Stimulated activated CD4-positive, alpha-beta T cell treated with anti-CD3 and anti-CD28 coated beads, Interleukin-4, amount 100 ng/mL, for 1 hour (primary cell): ENCODE measurements around the gene SSX2IP.
"Not testable (repeated sequence)": the region's sequence is repeated elsewhere in the genome, so short reads cannot be mapped to it uniquely, and the experiment has no call there.

ENCODE experiments used
- DNase-seq: peaks from one replicate; pipeline ENCODE4 v3.0.0-alpha.2; 2020

SSX2IP gene, protein sequence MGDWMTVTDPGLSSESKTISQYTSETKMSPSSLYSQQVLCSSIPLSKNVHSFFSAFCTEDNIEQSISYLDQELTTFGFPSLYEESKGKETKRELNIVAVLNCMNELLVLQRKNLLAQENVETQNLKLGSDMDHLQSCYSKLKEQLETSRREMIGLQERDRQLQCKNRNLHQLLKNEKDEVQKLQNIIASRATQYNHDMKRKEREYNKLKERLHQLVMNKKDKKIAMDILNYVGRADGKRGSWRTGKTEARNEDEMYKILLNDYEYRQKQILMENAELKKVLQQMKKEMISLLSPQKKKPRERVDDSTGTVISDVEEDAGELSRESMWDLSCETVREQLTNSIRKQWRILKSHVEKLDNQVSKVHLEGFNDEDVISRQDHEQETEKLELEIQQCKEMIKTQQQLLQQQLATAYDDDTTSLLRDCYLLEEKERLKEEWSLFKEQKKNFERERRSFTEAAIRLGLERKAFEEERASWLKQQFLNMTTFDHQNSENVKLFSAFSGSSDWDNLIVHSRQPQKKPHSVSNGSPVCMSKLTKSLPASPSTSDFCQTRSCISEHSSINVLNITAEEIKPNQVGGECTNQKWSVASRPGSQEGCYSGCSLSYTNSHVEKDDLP

DNA sequence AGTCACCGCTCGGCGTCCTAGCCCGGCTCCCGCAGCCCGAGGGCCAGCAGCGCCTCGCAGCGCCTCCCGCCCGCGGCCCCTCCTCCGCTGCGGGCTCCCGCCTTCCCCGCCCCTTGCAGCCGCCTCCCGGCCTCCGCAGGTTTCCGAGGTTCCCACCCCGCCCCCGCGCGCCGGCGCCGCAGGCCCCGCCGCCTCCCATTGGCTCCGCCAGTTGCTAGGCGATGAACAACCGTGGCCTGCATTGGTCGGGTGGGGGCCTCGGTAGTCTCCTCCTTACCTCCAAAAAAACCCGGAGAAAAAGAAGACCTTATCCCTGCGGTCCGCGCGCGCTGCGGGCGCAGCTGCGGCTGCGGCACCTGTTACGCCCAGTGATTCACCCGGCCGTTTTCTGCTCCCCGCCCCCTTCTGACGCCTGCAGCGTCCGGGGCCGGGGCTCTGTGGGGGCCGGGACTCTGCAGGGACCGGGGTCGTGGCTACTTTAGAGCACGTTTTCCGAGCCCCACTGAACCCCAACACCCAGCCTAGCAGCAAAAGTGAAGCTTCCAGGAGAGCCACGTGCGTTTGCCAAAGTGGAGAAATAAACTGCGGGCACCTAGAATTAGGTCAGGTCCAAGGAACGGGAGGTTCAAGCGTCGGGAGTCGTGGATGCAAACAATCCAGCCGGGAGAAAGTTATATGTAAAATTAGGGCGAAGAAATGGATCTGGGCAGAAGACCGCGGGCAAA, at the start of gene SSX2IP:
Gene SSX2IP (minus strand): TSS at position 65 of the 725 bp plus-strand sequence. CDS start 19,242 bp downstream, outside the sequence.
- peak; percentile 100 for DNase-seq

DNA sequence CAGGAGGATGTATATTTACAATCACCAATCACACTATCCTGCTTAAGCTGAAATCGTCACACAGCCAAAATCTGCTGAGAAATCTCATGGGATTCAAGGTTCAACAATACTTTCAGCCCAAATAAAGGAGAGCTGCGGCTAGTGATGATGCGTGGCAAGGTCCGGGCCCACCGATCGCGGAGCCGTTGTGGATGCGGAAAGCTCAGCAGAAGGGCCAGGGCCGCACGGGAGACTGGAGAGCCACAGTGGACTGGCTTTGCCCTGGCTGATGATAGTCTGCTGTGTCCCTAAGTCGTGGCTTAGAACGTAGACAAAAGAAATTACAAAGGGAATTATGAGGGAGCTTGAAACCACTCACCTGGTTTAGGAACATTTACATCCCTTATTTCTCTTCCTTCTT, 48.0 kb upstream of the SSX2IP start:
- no peak for DNase-seq

DNA sequence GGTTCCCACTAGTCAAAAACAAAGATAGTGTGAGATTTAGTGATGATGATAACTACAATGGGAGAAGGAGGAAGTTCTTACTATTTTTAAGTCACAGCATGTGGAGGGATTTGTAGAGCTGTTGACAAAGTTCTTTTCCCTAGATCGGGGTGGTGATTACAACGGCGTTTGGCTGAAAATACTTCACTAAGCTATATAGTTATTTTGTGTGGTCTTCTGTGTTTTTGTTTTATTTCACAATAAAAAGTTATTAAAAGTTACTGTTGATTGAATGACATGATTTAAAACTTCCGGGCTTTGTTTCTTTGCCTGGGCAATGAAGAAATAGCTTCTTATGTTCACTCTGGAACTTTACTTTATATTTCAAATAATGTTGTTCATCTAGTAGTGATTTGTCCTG, 47.3 kb upstream of the SSX2IP start:
- no peak for DNase-seq

DNA sequence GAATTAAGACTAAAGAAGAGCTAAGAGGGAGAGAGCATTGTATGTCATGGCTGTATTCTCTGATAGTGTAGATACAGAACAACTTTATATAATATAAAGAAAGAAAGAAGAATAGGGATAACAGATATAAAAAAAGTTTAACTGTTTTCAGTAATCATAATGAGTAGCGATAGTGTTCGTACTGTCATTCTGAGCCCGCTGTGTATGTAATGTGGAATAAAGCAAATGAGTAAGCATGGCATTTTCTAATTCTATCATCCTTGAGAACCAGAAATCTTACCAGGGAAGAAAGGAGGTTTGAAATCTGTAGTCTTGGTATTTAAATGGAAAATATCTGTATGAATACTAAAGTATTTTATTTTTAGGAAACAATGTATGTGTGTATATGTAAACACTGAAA, 46.7 kb upstream of the SSX2IP start:
- DNase-seq = no peak

DNA sequence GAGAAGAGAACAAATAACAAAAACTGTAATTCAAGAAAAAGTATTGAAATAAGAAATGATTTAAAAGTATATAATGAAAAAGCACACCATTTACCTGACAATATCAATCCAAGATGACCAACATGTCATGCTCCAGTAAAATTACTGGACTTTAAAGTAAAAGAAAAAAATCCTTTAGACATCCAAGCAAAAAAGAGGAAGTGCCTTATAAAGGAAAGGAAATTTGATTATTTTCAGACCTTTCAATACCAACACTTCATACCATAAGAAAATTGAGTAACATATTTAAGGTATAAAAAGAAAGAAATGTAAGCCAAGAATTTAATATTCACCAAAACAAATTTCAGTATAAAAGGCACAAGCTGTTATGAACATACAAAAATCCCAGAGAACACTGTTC, 46.2 kb upstream of the SSX2IP start:
- no peak for DNase-seq

DNA sequence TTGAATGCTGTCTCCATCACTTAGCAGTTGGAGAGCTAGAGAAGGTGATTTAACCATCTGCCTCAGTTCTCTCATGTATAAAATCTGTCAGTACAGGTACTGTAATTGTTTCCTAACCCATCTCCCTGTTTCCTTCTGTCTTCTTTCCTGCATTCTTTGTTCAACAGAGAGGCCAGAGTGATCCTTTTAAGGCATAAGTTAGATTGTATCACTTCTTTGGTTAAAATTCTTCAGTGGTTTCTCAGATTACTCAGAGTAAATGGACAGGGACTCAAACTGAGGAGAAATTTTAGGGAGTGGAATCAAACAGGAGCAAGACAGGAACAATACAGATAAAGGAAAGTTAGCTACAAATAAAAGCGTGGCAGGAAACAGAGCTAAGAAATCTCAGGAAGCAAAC, 45.2 kb upstream of the SSX2IP start:
- DNase-seq = no peak

DNA sequence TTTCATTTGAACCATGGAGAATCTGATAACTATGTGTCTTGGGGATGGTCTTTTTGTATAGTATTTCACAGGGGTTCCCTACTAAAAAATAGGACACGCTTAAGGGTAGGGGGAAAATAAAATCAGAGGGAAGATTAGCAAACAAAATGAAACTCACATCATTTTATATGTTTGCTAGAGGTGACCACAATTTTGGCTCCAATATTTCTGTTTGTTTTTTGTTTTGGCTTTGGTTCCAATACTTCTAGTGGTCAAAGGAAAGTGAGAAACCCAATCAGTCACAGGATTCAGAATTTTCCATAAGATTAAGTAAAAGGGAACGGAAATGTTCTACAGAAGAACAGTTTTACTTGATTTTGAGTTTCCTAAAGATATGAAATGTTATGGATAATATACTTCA, 42.3 kb upstream of the SSX2IP start:
- no peak for DNase-seq

DNA sequence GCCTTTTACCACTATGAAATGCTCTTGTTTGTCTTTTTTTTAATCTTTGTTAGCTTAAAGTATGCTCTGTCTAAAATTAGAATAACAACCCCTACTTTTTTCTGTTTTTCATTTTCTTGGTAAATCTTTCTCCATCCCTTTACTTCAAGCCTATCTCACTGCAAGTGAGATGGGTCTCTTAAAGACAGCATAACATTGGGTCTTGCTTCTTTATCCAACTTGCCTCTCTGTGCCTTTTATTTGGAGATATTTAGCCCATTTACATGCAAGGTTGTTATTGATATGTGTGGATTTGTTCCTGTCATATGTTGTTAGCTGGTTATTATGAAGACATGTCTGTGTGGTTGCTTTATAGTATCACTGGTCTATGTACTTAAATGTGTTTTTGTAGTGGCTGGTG, 41.3 kb upstream of the SSX2IP start:
- DNase-seq = no peak

DNA sequence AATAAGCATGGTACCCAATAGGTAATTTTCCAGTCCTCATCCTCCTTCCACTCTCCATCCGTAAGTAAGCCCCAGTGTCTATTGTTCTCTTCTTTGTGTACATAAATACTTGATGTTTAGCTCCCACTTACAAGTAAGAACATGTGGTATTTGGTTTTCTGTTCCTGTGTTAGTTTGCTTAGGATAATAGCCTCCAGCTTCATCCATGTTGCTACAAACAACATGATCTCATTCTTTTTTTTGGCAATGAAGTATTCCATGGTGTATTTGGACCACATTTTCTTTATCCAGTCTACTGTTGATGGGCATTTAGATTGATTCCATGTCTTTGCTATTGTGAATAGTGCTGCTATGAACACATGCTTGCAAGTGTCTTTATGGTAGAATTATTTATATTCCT, 37.5 kb upstream of the SSX2IP start:
- DNase-seq = not testable (repeated sequence)

DNA sequence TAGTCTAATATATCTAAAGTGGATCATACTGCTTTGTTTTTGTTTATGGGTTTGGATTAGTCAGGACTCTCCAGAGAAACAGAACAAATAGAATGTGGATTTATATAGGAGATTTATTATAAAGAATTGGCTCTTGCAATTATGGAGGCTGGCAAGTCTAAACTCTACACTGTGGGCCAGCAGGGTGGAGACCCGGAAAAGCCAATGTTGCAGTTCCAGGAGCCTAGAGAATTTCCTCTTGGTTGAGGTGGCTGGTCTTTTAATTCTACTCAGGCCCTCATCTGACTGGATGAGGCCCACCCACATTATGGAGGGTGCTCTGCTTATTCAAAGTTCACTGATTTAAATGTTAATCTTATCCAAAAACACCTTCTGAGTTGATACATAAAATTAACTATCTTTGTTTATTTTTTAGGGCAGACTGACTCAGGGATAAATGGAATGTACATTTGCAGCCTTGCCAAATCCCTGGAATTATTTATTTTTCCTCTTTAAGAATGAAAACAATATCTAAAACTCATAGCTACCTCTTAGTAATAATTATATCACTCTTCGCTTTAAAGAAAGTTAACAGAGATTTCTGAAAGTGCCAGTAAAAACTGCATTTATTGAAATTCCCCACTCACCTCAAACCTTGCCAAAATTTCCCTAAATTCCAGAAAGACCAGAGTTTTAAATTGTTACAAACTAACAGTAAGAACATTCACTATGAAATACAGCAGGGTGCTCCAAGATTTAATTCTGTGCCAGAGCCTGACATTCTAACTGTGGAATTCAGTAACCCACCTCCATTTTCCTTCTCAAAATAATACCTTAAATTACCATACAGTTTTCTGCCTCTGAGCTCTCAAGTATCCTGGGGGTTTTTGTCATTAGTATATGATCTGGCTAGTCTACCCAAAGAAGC, 36.6 kb upstream of the SSX2IP start:
- no peak for DNase-seq

DNA sequence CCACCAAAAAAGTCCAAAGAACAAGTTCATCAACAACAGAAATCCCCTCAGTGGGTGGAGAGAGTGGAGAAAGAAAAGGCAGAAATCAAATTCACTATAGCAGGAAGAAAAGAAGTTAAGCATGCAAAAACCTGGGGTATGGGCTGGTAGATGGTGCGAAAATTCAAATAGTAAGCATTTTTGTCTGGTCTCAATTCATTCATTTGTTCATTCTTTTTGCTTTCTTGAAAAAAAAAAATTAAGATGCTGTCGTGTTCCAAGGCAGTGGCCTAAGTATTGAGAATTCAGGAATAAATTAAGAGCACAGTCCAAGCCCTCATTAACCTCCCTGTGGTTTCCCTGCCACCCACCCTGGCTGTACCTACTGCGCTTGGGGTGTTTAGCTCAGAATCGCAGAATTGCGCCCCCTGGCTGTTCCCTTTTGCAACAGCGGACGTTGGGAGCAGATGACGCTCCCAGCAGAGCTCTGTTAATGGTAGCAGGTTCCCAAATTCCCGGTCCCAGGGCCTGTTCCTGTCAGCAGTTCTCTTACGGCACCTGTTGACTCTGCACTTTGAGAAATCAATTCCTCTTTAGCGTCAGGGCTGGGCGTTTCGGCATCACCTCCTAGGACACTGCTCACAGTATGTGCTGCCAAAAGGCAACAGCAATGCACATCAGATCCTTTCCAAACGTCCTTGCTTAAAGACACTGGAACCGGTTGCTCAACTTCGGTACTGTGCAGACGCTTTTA, 34.0 kb upstream of the SSX2IP start:
- peak; percentile 49 for DNase-seq

DNA sequence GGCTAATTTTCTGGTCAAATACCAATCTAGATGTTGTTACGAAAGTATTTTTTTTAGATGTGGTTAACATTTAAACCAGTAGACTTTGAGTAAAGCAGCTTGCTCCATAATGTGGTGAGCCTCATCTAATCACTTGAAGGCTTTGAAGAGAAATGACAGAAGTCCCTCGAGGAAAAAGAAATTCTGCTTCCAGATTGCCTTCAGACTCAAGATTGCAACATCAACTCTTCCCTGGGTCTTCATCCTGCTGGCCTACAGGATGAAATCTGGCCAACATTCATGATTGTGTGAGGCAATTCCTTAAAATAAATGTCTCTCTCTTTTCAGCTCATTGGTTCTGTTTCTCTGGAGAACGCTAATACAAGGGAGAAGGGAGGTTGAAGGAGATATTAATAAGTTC, 32.5 kb upstream of the SSX2IP start:
- no peak for DNase-seq

DNA sequence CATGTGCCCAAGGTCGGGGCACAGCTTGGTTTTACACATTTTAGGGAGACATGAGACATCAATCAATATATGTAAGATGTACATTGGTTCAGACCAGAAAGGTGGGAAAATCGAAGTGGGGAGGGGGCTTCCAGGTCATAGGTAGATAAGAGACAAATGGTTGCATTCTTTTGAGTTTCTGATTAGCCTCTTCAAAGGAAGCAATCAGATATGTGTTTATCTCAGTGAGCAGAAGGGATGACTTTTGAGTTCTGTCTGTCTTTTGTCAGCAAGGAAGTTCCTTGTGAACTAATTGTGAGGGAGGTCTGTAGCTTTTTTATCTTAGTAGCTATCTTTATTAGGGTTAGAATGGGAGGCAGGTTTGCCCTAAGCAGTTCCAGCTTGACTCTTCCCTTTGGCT, 31.6 kb upstream of the SSX2IP start:
- DNase-seq = not testable (repeated sequence)

DNA sequence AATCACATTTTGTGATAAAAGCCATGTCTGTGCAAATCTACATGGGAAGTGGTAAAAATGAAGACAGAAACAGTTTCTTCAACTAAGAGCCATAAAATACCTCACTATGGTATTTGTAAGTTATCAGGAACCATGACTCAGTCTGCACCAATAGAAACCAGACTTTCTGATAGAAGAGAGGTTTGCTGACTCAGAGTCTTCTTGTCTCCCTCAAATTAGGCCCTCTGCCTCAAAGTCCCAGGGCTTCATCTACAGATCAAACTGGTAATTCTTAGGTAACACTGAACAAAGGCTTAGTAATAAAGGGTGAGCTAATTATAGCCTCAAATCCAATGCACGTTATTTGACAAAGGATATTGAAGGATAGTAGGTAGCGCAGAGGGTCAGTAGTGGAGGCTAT, 30.9 kb upstream of the SSX2IP start:
- no peak for DNase-seq

DNA sequence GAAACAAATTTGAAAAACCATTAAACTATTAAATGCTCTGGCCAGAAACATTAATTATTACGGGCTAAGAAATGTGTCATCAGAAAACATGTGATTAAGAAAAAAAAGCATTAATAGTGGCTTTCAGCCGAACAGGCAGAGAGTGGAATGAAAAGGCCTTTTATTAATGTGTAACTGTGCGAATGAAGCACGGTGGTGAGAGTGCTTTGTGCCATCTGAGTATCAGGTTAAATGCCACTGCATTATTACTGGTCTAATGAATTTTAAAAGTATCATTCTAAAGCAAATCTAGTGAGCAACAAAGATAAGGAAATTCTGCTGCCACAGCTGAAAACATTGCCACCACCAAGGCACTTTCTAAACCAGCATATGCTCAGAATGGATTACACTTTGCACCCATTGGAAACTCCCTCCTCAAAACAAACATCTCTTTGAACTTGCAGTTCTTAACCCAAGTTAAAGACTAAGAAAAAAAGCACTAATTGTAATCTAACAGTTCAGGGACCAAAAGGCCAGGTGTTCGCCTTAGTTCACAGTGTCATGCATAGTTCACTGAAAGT, 30.0 kb upstream of the SSX2IP start:
- DNase-seq = no peak

DNA sequence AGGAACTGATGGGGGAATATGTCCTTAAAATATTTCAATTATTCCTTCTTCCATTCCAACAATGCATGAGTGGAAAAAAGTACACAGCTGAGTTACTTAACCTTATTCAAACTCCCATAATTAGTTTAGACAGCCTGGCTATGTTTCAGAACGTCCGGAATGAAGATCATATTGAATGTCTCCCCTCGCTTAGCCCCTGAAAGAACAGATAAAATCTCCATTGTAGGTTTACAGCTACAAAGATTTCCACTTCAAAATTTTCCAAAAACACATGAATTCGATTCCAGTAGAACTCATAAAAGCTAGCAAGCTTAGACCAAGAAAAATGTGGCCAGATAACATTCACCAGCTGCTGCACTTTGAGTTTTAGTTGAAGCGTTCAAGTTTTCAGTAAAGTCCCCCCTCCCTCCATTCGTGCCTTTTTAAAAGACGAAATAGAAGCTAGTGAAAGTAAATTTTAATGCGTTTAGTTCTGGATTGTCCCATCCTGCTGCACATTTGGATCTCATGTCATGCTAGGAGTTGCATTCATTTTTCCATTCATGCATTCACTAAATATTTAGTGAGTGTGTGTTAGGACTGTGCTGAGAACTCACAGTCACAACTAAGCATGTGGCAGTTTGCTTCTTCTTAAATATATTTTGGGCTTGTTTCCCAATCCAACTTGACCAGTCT, 29.4 kb upstream of the SSX2IP start:
- no peak for DNase-seq

DNA sequence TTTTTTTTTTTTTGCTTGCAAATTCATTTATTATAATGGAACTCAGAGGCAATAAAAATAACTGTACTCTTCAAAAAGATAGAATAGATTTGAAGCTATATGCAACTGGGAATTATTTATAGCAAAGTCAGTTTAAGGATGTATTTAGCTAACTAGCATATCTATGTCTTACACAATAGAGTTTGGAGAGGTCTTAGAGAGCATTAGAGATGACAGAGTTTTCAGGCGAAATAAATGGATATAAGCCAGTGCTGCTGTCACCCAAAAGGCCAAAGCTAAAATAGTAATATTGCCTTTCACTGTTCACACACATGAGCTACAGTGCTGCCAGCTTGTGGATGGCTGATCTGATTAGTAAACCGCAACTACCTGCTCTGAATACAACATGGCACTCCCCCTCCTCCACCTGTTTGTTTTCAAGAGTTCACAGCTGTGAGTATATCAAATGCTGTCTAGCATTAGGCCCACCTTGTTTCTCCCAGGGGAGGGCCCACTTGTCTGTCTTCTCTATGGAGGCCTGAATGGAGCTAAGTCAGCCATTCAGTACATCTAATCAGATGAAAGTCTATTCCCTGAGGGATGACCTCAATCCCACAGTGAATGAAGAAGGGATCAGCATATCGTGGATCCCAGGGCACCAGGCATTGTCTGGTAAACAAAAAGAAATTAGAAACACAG, 25.2 kb upstream of the SSX2IP start:
- no peak for DNase-seq

DNA sequence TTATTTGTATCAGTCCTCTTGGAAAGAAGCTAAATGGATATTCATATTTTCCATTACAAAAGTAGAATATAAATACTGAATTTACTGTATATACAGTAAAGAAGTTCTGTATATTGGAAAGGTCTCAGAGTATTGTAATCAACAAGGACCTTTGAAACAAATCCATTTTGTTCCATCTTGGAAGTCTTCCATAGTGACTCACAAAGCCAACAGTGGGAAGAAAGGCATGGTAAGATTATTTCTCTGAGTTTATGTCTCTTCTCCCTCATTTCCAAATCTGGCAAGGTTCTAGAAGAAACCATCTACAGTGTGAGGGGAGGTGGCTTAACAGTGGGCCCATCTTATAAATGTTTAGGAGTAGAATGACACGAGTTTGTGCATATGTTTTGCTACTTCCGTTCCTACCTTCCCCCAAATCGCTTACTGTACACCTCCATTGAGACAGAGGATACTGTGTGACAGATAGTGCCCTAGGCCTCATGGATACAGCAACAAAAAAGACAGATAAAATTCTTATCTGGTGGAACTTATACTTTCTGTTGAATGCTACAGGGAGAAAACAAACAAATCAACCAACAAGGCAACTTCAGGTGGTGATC, 22.1 kb upstream of the SSX2IP start:
- no peak for DNase-seq

DNA sequence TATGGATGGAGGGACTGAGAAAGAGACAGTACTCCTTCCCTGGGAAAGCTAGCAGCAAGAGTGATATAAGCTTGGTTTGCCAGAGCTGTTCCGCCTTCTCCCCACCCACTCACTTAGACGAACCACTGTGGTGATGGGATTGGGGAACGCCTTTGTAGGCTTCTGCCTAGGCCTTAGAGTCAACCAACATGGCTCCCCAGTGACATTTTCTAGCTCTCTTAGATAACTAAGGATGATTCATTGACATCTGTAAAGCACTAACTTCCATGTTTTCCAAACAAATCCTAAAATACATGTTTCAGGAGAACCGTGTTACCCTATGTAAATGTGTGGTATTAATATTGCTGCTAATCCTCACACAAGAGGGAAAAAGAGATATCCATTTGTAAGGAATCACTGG, 21.6 kb upstream of the SSX2IP start:
- DNase-seq = no peak

DNA sequence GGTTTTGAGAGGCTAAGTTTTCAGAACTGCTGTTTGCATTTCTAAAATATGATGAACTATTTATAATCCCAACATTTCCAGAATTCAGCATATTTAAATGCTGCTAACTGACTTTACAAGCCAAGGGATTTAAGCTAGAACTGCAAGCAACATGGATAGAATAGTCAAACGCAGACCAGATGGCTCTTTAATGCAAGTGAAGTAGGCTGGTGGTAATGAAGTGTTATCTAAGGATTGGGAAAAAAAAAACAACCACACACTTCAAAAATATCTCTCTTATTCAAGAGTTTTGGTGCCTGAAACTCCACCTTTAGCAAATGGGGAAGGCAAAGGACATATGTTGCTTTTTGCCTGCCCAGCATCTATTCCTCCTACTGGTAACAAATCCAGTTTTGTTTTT, 20.9 kb upstream of the SSX2IP start:
- DNase-seq = no peak
